ENCODE results near the gene UCN. TPM values are rescaled to one million over a fixed set of nuclear protein-coding genes. Genes with fewer than 3 reads are reported as not detected.

UCN gene
- total RNA-seq, 1 donor from 2014 or later: not detected

DNA sequence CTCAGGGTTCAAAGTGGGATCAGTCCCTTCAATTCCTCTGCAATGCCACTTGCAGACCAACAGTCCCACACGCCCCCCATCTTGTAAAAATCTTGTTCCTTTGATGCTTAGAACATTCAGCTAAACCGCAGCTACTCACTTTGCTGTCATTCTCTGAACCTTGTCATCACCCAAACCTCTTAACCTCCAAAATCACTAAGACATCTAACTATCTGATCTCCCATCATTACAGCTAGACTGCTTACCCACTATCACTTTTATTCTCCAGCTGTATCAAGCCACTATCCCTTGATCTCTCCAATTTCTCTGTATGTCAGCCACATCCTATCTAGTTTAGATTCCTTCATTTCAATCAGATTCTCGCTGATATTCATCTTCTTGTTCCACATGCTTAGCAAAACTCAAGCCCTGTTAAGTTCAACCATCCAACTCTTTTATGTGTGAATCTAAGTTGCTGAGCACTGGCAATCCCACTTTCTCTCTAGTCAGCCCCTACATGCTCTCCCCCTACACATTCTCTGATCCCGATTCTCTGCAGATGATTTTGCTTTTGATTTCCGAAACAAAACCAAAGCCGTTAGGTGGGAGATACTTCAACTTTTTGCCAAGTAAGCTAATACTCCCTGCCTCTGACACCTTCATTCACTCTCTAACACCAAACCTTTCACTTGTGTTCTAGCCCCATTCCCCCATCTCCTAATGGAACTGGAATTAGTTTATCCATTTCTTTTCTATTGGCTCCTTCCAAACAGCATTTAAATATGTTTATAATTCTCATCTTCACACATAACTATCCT lies 43.8 kb upstream of the UCN start:
- no peaks in the 10 kb centered on the region for H3K9me3 ChIP-seq
- H3K4me3 ChIP-seq: no peak overlapping the region
- no peak for DNase-seq (ENCODE audit: low spot score in 2 of 2)
- H3K27me3 ChIP-seq: no peaks in the 10 kb centered on the region
- TF ChIP-seq, protein P1, sequence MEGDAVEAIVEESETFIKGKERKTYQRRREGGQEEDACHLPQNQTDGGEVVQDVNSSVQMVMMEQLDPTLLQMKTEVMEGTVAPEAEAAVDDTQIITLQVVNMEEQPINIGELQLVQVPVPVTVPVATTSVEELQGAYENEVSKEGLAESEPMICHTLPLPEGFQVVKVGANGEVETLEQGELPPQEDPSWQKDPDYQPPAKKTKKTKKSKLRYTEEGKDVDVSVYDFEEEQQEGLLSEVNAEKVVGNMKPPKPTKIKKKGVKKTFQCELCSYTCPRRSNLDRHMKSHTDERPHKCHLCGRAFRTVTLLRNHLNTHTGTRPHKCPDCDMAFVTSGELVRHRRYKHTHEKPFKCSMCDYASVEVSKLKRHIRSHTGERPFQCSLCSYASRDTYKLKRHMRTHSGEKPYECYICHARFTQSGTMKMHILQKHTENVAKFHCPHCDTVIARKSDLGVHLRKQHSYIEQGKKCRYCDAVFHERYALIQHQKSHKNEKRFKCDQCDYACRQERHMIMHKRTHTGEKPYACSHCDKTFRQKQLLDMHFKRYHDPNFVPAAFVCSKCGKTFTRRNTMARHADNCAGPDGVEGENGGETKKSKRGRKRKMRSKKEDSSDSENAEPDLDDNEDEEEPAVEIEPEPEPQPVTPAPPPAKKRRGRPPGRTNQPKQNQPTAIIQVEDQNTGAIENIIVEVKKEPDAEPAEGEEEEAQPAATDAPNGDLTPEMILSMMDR (IDR thresholded peaks at IDR 0.05): no peak
- peaks cover 5 to 6% of the 10 kb centered on the region in 2 donors for H3K36me3 ChIP-seq
- no peak overlapping the region for H3K27ac ChIP-seq
- H3K4me1 ChIP-seq: peaks cover 0 to 11% of the 10 kb centered on the region in 2 donors
- intact Hi-C loops (cut with DNase I): loop anchor here (10.0 kb wide), 1 partner anchor 137 kb away; the partner anchor contains the start of genes ATRAID, CAD and SLC5A6

DNA sequence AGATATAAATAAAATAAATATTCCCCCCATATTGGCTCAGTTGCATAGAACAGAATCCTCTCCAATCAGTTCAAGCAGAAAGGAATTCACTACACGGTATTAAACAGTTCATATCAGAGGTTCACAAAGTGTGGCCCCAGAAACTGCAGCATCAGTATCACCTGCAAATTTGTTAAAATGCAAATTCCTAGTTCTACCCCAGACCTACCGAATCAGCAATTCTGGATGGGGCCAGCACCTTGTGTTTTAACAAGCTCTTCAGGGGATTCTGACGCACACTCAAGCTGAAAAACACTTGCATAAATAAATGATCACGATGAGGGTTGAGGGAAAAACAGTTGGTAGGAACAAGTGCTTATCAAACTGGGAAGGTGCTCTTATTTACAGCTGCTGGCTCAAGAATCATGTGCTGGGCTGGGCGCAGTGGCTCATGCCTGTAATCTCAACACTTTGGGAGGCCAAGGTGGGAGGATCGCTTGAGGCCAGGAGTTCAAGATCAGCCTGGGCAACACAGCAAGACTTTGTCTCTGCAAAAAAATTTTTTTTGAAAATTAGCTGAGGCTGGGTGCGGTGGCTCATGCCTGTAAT lies 42.0 kb upstream of the UCN start:
- TF ChIP-seq, protein P1 (IDR thresholded peaks at IDR 0.05): no peak
- H3K9me3 ChIP-seq: no peaks in the 10 kb centered on the region
- peaks cover 5 to 6% of the 10 kb centered on the region in 2 donors for H3K36me3 ChIP-seq
- H3K27me3 ChIP-seq: no peaks in the 10 kb centered on the region
- peaks cover 0 to 2% of the 10 kb centered on the region in 2 donors for H3K4me1 ChIP-seq
- intact Hi-C loops (cut with DNase I): loop anchor here (10.0 kb wide), 1 partner anchor 135 kb away; the partner anchor contains the start of genes ATRAID, CAD and SLC5A6
- DNase-seq (ENCODE audit: low spot score in 2 of 2): no peak
- H3K27ac ChIP-seq: no peak overlapping the region
- no peak overlapping the region for H3K4me3 ChIP-seq

DNA sequence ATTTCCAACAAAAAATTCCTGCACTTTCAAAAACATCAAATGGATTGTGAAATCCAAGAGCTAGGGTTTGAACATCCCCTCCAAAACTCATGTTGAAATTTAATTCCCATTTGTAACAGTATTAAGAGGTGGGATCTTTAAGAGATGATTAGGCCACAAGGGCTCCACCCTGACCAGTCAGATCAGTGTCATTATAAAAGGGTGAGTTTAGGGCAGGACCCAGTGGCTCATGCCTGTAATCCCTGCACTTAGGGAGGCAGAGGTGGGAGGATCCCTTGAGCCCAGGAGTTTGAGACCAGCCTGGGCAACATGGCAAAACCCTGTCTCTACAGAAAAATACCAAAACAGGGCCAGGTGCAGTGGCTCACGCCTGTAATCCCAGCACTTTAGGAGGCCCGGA lies 39.4 kb upstream of the UCN start:
- DNase-seq (ENCODE audit: low spot score in 2 of 2): no peak
- no peak overlapping the region for H3K27ac ChIP-seq
- TF ChIP-seq, protein P1 (IDR thresholded peaks at IDR 0.05): no peak

DNA sequence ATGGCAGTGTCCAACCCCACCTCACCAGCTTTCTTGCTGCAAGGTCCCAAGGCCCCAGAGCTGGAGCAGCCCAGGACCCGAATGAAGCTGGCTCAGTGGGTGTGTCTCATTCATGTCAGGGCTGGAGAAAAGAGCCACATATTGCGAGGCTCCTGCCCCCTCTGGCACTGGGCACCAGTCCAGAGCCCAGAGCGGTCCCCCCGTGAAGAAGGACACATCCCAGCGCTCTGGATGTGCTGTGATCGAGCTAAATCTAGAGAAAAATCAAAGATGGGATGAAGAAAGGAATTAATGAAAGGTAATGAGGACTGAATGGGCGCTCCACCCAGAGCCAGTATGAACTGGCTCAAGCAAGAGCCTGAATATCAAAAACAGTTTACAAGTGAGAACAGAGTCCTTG lies 27.9 kb upstream of the UCN start:
- TF ChIP-seq, protein P1 (IDR thresholded peaks at IDR 0.05): no peak
- Histone ChIP-seq H3K4me1 (no peaks in the 10 kb centered on the region), H3K4me3 (no peak overlapping the region), H3K27me3 (no peaks in the 10 kb centered on the region), H3K9me3 (no peaks in the 10 kb centered on the region), H3K36me3 (peaks cover 80 to 89% of the 10 kb centered on the region in 2 donors), H3K27ac (no peak overlapping the region)
- no peak for DNase-seq (ENCODE audit: low spot score in 2 of 2)
- intact Hi-C loops (cut with DNase I): no loop called here

More for the DNA sequence above, 39.4 kb upstream of the UCN start:
- Histone ChIP-seq H3K4me1 (no peaks in the 10 kb centered on the region), H3K36me3 (peaks cover 11 to 13% of the 10 kb centered on the region in 2 donors), H3K27me3 (no peaks in the 10 kb centered on the region), H3K9me3 (no peaks in the 10 kb centered on the region), H3K4me3 (no peak overlapping the region)
- intact Hi-C loops (cut with DNase I): no loop called here

DNA sequence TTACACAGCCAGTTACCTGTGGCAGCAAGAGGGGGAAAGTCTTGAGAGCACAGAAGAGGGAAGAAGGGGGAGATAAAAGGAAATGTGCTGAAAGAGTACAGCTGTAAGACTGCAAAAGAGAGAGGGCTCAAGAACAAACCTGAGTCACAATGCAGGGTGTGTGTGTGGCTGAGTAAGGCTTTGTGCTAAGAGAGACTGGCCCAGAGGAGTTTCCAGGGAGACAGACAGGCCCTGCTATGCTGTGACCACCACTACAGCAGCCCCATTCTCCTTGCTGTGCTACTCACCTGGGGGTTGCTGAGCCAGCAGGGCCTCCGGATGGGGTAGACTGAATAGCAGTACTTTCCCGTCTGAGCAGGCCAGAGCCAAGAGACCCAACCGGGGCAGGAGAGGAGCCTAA lies 27.1 kb upstream of the UCN start:
- H3K27me3 ChIP-seq: no peaks in the 10 kb centered on the region
- H3K9me3 ChIP-seq: no peaks in the 10 kb centered on the region
- intact Hi-C loops (cut with DNase I): no loop called here
- no peak for DNase-seq (ENCODE audit: low spot score in 2 of 2)
- TF ChIP-seq, protein P1 (IDR thresholded peaks at IDR 0.05): no peak
- H3K4me1 ChIP-seq: no peaks in the 10 kb centered on the region
- peaks cover 77 to 87% of the 10 kb centered on the region in 2 donors for H3K36me3 ChIP-seq
- H3K27ac ChIP-seq: no peak overlapping the region
- H3K4me3 ChIP-seq: no peak overlapping the region
